GM19239 (cell line): Measurements from ENCODE around the gene CCR6.

ENCODE experiments used
- DNase-seq: peaks from one replicate; pipeline ENCODE4 v3.0.0; 2011; ENCODE audit warnings: low spot score; ENCODE audit not compliant: insufficient read length
- FAIRE-seq: peaks from 2 replicates; lab custom pipeline; 2011; peaks lifted over from hg19 to GRCh38; lab: Jason Lieb, UNC

CCR6 gene

DNA sequence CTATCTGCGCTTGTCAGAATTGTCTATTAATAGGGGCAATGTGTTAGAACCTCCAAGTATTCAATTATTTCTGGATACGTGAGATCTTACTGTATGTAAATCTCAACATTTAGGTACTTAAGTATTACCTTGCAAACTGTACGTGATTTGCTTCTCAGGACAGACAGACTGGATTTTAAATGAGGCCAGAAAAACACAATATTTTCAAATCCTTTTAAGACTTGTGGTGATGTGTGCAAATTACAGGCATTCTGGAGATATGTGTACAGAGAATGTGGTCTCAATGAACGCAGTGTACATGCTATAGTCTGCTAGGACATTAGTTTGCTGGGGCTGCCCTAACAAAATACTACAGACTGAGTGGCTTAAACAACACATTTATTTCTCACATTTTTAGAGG, 16.9 kb downstream of the CCR6 start:
- DNase-seq: no peak

DNA sequence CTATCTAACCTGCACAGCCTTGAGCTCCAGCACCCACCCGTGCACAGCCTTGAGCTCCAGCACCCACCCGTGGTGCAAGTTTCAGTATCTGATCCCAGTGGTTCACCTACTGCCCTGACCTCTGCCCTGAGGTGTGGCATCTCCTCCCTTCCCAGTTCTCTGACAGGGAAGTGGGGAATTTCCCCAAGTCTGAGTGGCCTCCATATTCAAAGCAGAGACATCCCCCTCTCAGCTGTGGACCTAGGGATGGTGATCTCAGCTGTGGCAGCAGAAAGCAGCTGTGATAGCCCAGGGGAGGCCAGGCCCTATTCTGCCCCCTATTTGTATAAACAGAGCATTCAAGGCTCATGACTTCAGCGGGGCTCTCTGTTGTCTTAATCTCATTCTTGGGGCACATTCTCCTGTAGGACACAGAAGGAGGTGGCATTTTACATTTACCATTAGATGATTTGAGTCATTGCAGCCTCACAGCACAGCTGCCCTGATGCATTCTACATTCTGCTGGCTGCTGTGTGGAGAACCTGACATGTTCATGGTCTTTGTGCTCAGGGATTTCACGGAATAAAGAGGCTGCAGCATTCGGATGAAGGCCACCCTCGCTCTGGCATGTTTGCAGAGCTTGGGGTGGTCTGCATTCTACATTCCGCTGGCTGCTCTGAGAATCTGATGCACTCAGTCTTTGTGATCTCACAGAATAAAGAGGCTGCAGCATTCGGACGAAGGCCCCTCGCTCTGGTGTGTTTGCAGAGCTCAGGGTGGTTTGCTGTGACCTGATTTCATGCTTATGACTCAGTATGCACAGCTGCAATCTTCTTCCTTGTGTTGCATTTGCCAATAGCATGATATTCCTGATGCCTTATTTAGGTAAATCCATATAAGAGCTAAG, 17.9 kb downstream of the CCR6 start:
- DNase-seq (no peak), FAIRE-seq (peak; percentile 75)

More for the DNA sequence above, 16.9 kb downstream of the CCR6 start:
- no peak for FAIRE-seq

DNA sequence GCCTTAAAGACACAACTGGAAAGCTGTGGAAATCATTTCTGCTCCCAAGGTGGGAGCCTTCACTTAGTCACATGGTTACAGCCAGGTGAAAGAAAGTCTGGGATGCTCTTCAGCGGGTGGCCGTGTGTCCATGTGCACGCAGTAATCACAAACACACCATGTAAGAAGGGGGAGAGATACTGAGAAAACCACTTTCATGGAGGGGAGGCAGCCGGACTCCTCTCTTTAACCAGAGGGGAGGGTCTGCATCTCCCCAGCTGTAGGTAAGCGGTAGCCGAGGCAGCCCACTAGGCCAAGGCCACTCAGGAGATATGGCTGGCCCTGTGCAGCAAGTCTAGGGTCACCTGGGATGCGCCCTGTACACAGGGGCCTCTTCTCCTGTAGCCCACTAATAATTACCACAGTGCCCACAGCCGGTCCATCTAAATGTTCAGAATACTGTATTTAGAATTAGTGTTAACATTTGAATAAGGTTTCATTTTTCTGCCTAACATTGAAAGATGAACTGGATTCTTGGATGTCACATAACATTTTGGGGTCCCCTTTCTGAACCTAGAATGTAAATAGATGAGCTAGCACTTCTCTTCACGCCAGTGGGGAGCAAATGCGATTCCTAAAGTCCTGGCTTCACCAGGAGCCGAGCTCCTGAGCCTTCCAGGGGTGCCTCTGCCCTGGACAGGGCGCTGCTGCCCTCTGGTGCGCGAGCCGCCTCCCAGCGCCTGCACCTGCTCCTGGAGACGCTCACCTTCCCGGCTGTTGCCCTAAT, 19.0 kb downstream of the CCR6 start:
- peak; percentile 96 for FAIRE-seq
- DNase-seq: peak; percentile 55

DNA sequence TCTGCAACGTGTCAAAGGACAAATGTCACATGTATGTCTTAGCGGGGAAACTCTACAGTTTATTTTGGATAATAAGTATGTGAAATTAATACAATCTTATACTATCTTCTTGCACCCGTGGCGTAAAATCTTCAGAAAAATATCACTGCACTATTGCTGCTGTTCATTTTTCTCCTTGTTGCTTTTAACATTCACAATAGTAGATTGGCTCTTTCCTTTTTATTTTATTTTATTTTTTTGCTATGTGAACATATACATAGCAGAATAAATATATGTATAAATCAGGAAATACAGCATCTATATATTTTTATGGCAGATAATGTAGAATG, 19.5 kb downstream of the CCR6 start:
- DNase-seq (no peak), FAIRE-seq (no peak)

DNA sequence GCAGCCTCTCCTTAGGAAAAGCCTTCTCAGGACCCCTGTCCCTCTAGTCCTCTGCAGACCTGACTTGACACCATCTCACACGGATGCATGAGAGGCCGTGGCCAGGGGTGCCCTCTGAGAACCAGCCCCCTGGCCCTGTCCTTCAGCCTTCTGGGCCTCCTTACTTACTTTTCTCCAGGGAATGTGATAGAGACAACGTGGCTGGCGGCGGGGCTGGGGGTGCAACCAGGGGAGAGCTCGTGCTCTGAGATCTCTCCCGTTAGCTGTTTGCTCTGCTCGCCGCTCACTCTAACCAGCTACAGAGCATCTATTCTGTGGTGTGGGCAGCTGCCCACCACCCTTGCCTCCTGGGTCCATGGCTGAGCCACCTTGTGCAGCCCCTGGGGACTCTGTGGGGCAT, 20.1 kb downstream of the CCR6 start:
- DNase-seq (no peak), FAIRE-seq (no peak)

GRCh38 chr6:167145461-167145860, 22.6 kb downstream of the CCR6 start:
- no peak for FAIRE-seq
- no peak for DNase-seq

DNA sequence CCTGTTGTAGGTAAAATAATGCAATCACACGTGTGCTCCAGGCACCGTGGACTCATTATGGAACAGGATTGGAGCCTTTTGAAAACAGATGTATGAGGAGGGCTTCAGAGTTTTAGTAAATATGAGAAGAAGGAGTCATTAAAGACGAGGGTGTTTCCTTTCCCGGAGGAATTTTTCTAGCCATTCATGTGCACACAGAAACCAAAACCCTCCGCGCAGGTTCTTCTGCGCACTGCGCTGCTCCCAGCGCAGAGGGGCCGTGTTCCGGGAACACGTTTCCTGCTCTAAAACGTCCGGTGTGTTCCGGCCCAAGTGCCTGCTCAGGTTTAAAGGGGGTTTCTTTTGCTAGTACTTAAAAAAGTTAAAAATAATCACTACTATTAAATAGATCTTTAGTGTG, 23.2 kb downstream of the CCR6 start:
- no peak for FAIRE-seq

DNA sequence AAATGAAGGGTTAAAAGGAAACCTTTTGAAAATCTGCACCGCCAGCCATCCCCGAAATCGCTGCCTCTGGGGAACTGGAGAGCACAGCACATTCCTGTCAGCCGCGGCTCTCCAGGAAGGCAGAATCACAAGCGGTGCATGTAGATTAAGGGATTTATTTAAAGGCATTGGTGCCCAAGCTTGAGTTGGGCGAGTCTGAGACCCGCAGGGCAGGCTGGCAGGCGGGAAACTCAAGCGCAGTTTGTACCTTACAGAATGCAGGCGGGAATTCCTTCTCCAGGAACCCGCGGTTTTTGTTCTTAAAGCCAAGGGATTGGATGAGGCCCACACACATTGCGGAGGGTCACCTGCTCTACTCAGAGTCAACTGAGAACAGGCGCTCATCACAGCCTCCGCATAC, 24.1 kb downstream of the CCR6 start:
- no peak for DNase-seq

More for the DNA sequence above, 23.2 kb downstream of the CCR6 start:
- no peak for DNase-seq

DNA sequence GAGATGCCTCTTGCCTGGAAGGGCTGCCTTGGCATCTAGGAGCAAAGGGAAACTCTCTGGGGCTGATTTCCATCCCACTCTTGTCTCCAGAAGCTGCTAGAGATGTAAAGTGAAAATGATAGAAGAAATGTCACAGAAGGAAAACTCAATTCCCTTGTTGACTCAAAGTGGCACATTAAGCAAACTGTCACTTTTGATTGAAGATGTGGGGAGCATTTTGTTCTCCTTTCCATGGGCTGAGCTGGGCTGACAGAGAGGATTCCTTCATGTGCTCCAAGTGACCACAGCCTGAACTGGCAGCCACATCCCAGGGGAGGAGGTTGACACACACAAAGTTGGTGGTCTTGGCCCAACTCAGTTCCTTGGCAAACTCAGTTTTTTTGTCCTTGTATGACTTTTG, 25.1 kb downstream of the CCR6 start:
- peak; percentile 28 for FAIRE-seq
- no peak for DNase-seq

More for the DNA sequence above, 24.1 kb downstream of the CCR6 start:
- no peak for FAIRE-seq

GRCh38 chr6:167148997-167149396, 26.1 kb downstream of the CCR6 start:
- FAIRE-seq (no peak), DNase-seq (no peak)

- peak; percentile 44 for DNase-seq
- peak; percentile 98 for FAIRE-seq
Observed at GRCh38 chr6:167150941-167151549, 28.1 kb downstream of the CCR6 start.

GRCh38 chr6:167151648-167152047, 28.8 kb downstream of the CCR6 start:
- FAIRE-seq (no peak), DNase-seq (no peak)

DNA sequence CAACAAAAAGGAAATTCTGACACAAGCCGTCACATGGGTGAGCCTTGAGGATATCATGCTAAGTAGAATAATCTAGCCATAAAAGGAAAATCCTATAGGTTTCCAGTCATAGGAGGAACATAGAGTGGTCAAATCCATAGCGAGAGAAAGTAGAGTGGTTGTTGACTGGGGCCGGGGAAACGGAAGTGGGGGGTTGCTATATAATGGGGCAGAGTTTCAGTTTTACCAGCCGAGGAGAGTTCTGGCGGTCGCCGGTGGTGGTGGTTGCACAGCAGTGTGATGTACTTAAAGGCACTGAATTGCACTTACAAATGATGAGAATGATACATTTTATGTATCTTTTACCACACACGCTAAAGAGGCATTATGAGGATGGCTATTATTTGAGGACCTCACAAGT, 30.0 kb downstream of the CCR6 start:
- peak; percentile 94 for FAIRE-seq
- no peak for DNase-seq

GRCh38 chr6:167153521-167153959, 30.6 kb downstream of the CCR6 start:
- DNase-seq: peak; percentile 65
- no peak for FAIRE-seq

DNA sequence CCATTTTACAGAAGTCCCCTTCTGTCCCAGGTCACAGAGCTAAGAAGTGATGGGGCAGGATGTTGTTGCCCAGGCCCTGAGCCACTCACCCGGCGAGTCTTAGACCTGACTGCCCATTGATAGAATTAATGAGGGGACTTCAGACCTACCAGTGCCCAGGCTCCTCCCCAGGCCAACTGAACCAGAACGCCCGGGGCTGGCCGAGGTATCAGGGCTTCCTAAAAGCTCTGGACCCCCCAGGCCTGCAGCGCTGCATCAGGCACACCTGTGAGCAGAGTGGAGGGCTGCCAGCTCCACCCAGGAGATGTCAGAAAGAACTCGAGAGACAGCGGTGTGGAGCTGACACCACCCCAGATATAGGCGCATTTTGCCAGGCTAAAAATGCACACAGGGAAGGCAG, 31.4 kb downstream of the CCR6 start:
- FAIRE-seq (no peak), DNase-seq (no peak)

- no peak for DNase-seq
- FAIRE-seq: no peak
Observed at GRCh38 chr6:167154895-167155294, 32.0 kb downstream of the CCR6 start.

GRCh38 chr6:167157414-167157813, 34.5 kb downstream of the CCR6 start:
- FAIRE-seq (no peak), DNase-seq (no peak)

- FAIRE-seq: peak; percentile 8
- DNase-seq: no peak
Observed at GRCh38 chr6:167157863-167158262, 35.0 kb downstream of the CCR6 start, which contains the start of gene GPR31. GPR31 (minus strand) TSS chr6:167157980; CDS start chr6:167157831, 149 bp downstream.

DNA sequence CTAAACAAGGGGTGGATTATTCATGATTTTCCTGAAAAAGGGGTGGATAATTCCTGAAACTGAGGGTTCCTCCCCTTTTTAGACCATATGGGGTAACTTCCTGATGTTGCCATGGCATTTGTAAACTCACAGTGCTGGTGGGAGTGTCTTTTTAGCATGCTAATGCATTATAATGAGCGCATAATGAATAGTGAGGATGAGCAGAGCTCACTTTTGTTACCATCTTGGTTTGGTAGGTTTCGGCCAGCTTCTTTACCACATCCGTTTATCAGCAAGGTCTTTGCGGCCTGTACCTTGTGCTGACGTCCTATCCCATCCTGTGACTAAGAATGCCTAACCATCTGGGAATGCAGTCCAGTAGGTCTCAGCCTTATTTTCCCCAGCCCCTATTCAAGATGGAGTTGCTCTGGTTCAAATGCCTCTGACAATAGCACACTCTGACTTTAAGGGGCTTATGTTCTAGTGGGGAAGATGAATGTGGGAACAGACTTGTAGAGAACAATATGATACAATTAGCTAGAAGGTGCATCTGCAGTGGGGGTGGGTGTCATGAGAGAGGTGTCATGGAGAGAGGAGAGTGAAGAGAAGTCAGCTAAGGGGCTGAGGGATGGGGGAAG, 39.1 kb downstream of the CCR6 start:
- DNase-seq: no peak
- FAIRE-seq: no peak

DNA sequence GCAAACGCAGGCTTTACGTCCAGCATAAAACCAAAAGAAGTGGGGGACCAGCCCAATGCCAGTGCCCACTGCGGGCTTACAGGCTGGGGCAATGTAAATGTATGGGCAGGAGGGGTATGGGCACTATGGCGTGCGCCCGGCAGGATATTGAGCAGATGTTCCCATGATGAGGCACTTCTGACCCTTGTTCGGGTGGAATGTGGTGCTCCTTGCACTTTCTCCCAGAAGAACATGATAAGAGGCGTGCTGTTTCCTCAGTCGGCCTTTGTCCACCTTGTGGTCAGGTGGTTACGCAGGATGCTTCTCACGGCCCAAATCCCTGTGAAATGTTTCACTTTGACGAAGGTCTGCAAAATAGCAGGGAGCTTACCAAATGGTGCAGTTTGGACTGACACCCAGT, 39.7 kb downstream of the CCR6 start:
- no peak for FAIRE-seq
- DNase-seq: no peak
